ENCODE measurements around the gene SLC4A2. TPM values are rescaled to one million over a fixed set of nuclear protein-coding genes. Genes with fewer than 3 reads are reported as not detected.

Gene SLC4A2
- total RNA-seq, 2 experiments from 2014 or later, result 64.2 to 86.0 TPM

- peaks cover 5% of the 10 kb centered on the region for H3K4me1 ChIP-seq (ENCODE audit: insufficient read depth, low read length, poor library complexity, severe bottlenecking)
- H3K4me3 ChIP-seq (ENCODE audit: low read depth, low read length, poor library complexity, severe bottlenecking), result no peak overlapping the region
- no peak for TF ChIP-seq EZH2phosphoT487 (IDR thresholded peaks at IDR 0.05; ENCODE audit: borderline replicate concordance, low read depth, low read length)
- no peak for TF ChIP-seq CTCF (conservative IDR thresholded peaks at IDR 0.05; ENCODE audit: low read length)
- H4K20me1 ChIP-seq (ENCODE audit: insufficient read depth, low read length), result no peaks in the 10 kb centered on the region
- H3K36me3 ChIP-seq (ENCODE audit: insufficient read depth, low read length), result peaks cover 19% of the 10 kb centered on the region
- intact Hi-C loops (cut with micrococcal nuclease; ENCODE audit: unreplicated experiment), result no loop called here
- BruUV-seq (replicated peaks), result no TSS peak
- peaks cover 6% of the 10 kb centered on the region; the same call in 1 of the 2 replicates for H3K79me2 ChIP-seq (ENCODE audit: insufficient read depth, low read depth, low read length)
- no peak overlapping the region for H2AFZ ChIP-seq (ENCODE audit: low read length)
- H3K4me2 ChIP-seq (ENCODE audit: low read length), result no peak overlapping the region
- no peaks in the 10 kb centered on the region for H3K9me2 ChIP-seq (ENCODE audit: insufficient read depth, low read length)
- ChIA-PET POLR2A (no interaction called here), CTCF (ENCODE audit: unreplicated experiment) (no interaction called here)
- no peaks in the 10 kb centered on the region for H3K9me3 ChIP-seq (ENCODE audit: low read length)
- no peak for DNase-seq (ENCODE audit: low spot score)
- no peak overlapping the region for H3K27ac ChIP-seq (ENCODE audit: low read depth, low read length, poor library complexity, severe bottlenecking)
Observed at GRCh38 chr7:151034312-151035025, 24.9 kb upstream of the SLC4A2 start.

- no TSS peak for BruUV-seq (replicated peaks)
Observed at GRCh38 chr7:151035026-151035717, 24.2 kb upstream of the SLC4A2 start.

More at GRCh38 chr7:151035026-151035717, 24.2 kb upstream of the SLC4A2 start:
- TF ChIP-seq CTCF (conservative IDR thresholded peaks at IDR 0.05; ENCODE audit: low read length), result no peak
- no peak for TF ChIP-seq EZH2phosphoT487 (IDR thresholded peaks at IDR 0.05; ENCODE audit: borderline replicate concordance, low read depth, low read length)
- Histone ChIP-seq H2AFZ (ENCODE audit: low read length) (no peak overlapping the region), H3K36me3 (ENCODE audit: insufficient read depth, low read length) (peaks cover 19% of the 10 kb centered on the region), H3K9me2 (ENCODE audit: insufficient read depth, low read length) (no peaks in the 10 kb centered on the region), H3K4me2 (ENCODE audit: low read length) (no peak overlapping the region), H3K27ac (ENCODE audit: low read depth, low read length, poor library complexity, severe bottlenecking) (no peak overlapping the region), H3K4me1 (ENCODE audit: insufficient read depth, low read length, poor library complexity, severe bottlenecking) (no peaks in the 10 kb centered on the region), H3K79me2 (ENCODE audit: insufficient read depth, low read depth, low read length) (no peaks in the 10 kb centered on the region), H4K20me1 (ENCODE audit: insufficient read depth, low read length) (no peaks in the 10 kb centered on the region), H3K9me3 (ENCODE audit: low read length) (no peaks in the 10 kb centered on the region), H3K4me3 (ENCODE audit: low read depth, low read length, poor library complexity, severe bottlenecking) (no peak overlapping the region)
- ChIA-PET POLR2A (no interaction called here), CTCF (ENCODE audit: unreplicated experiment) (no interaction called here)
- DNase-seq (ENCODE audit: low spot score), result no peak
- intact Hi-C loops (cut with micrococcal nuclease; ENCODE audit: unreplicated experiment), result no loop called here

All from OCI-LY7 (cell line).